B cell (primary cell): ENCODE measurements around the gene GSTO2.

Source experiments
- CTCF ChIP-seq: fragments of 200-600 bp; IDR thresholded peaks from one replicate; pipeline ENCODE4 v1.8.0; 2022; ENCODE audit warnings: antibody characterized with exemption, mild to moderate bottlenecking
- EZH2 ChIP-seq: IDR thresholded peaks from 2 replicates; pipeline ENCODE4 v1.6.1; 2012; ENCODE audit warnings: borderline replicate concordance, low read depth, mild to moderate bottlenecking, moderate library complexity, low read length; ENCODE audit not compliant: insufficient read depth, poor library complexity, severe bottlenecking

- TF ChIP-seq CTCF (peak; percentile 41), EZH2 (no peak)
Measured at GRCh38 chr10:104297697-104298660, 29.0 kb downstream of the GSTO2 start.
